Stomach (tissue), 4 donors: ENCODE results near the gene GRIK1.

Source experiments
- POLR2A ChIP-seq, 4 donors: fragments of 450-650 bp; IDR thresholded peaks; one replicate each; pipeline ENCODE4 v1.6.1; 2016; ENCODE audit warnings: antibody characterized with exemption in 4 of 4, control low read depth in 2 of 4, mild to moderate bottlenecking in 1 of 4, moderate library complexity in 1 of 4
- POLR2AphosphoS5 ChIP-seq, 3 donors: sonication (generic); formaldehyde crosslinking; IDR thresholded peaks; one replicate each; pipeline ENCODE4 v1.6.1; 2016; ENCODE audit warnings: antibody characterized with exemption in 3 of 3
- TF ChIP-seq, protein P1 (sequence below), 7 experiments: fragments of 450-650 bp in 4 of 7; fragments of 200-600 bp in 3 of 7; sonication (generic) in 3 of 7; IDR thresholded peaks; one replicate each; pipeline ENCODE4 v1.5.1; 2016 to 2019; ENCODE audit warnings: antibody characterized with exemption in 7 of 7, control low read depth in 2 of 7, mild to moderate bottlenecking in 1 of 7

DNA sequence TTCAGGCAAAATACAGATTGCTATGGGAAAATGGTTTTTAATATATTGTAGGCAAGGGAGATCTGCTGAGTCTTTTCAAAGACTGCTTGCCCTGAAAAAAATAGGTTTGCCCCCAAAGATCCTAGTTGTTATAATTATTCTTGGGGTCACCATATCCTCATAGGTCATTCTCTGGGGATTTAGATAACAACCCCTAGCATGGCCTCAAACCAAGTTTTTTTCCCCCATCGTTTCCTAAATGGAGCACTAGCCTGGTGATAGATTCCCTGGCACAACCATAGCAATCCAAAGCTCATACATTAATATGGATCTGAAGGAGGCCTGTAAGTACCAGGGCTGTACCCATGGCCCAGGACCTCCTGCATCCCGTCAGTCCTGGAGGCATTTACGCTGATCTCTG is 325.9 kb downstream of the GRIK1 start:
- TF ChIP-seq POLR2AphosphoS5 (IDR thresholded peaks at IDR 0.05) (no peak), POLR2A (IDR thresholded peaks at IDR 0.05) (no peak)
- TF ChIP-seq, protein P1, sequence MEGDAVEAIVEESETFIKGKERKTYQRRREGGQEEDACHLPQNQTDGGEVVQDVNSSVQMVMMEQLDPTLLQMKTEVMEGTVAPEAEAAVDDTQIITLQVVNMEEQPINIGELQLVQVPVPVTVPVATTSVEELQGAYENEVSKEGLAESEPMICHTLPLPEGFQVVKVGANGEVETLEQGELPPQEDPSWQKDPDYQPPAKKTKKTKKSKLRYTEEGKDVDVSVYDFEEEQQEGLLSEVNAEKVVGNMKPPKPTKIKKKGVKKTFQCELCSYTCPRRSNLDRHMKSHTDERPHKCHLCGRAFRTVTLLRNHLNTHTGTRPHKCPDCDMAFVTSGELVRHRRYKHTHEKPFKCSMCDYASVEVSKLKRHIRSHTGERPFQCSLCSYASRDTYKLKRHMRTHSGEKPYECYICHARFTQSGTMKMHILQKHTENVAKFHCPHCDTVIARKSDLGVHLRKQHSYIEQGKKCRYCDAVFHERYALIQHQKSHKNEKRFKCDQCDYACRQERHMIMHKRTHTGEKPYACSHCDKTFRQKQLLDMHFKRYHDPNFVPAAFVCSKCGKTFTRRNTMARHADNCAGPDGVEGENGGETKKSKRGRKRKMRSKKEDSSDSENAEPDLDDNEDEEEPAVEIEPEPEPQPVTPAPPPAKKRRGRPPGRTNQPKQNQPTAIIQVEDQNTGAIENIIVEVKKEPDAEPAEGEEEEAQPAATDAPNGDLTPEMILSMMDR (IDR thresholded peaks at IDR 0.05): no peak
